T47D (cell line): ENCODE measurements around the gene TPD52L2.
A peak's percentile ranks its signal among the peaks of the same experiment; 100 is the strongest.
"Not testable (repeated sequence)": the region's sequence is repeated elsewhere in the genome, so short reads cannot be mapped to it uniquely, and the experiment has no call there.

Experiments
- DNase-seq, 2 experiments: peaks; one replicate each; pipeline versions ENCODE4 v3.0.0 to v3.0.0-alpha.2; 2011 to 2012; ENCODE audit warnings: low read depth in 1 of 2, low spot score in 1 of 2
- JUND ChIP-seq: IDR thresholded peaks from 2 replicates; pipeline ENCODE4 v1.6.1; 2012; ENCODE audit warnings: low read depth
- in situ Hi-C: cut with HindIII; loops from 2 replicates; pipeline ENCODE4 v1.10.0; 2016; ENCODE audit warnings: low sequenced_read_pairs, low pct_unique_long_range_greater_than_20kb

The TPD52L2 gene

DNA sequence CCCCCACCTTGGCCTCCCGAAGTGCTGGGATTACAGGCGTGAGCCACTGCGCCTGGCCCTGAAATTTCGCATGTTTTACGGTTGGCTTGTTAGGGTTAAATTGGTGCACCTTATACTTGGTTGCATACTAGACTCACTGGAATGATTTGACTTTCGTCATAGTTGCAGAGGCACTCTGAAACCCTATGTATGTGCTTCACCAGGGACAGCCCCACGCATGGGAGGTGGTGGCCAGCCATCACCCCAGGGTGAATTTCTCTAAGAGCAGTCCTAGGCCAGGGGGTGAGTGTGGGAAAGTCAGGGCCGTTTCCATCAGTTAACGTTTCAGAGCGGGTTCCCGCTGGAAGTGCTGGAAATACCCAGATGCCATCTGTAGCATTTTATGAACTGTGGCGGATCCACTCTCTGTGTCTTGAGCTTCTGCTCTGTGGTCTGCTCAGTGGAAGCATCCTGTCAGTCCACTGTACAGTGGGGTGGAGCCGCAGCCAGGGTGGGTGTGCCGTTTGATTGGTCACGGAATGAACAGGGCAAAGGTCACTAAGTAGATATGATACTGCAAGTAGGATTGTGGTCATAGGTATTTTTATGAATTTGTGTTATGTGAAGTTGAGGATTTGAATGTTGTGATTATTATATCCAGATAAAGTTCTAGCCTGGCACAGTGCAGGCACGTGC lies 43.1 kb downstream of the TPD52L2 start:
- in situ Hi-C loops = no loop called here
- TF ChIP-seq JUND = no peak
- no peak for DNase-seq

- DNase-seq = no peak
- TF ChIP-seq JUND = no peak
- in situ Hi-C loops = no loop called here
These were observed 46.1 kb downstream of the TPD52L2 start for GRCh38 chr20:63911176-63911575.

- no peak for DNase-seq
- in situ Hi-C loops = no loop called here
- no peak for TF ChIP-seq JUND
These were observed 48.7 kb downstream of the TPD52L2 start for GRCh38 chr20:63913768-63914167.

GRCh38 chr20:63915471-63915870 lies 50.4 kb downstream of the TPD52L2 start:
- peak in 1 of 2 experiments; percentile 36 for DNase-seq
- TF ChIP-seq JUND = no peak
- in situ Hi-C loops = no loop called here

GRCh38 chr20:63916371-63916939 lies 51.4 kb downstream of the TPD52L2 start:
- DNase-seq, in situ Hi-C loops: not testable (repeated sequence)

DNA sequence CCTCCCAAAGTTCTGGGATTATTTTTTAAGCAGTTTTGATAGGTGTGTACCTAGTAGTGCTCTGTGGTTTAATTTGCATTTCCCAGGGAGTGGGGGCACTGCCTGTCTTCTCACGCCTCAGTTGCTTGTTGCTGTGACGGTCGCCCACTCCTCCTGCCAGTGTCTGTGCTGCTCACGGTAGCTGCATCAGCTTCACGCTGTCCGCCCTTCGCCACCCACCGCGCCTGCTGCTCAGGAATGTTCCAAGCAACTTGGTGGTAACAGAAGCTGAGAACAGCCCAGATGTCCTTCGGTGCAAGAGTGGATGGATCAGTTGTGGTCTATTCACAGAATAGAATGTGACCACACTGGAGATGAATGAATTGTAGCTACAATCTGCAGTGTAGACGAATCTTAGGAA lies 52.7 kb downstream of the TPD52L2 start:
- TF ChIP-seq JUND = no peak
- DNase-seq = no peak
- in situ Hi-C loops = no loop called here

GRCh38 chr20:63919130-63919529 lies 54.1 kb downstream of the TPD52L2 start:
- in situ Hi-C loops = no loop called here
- TF ChIP-seq JUND = no peak
- no peak for DNase-seq

DNA sequence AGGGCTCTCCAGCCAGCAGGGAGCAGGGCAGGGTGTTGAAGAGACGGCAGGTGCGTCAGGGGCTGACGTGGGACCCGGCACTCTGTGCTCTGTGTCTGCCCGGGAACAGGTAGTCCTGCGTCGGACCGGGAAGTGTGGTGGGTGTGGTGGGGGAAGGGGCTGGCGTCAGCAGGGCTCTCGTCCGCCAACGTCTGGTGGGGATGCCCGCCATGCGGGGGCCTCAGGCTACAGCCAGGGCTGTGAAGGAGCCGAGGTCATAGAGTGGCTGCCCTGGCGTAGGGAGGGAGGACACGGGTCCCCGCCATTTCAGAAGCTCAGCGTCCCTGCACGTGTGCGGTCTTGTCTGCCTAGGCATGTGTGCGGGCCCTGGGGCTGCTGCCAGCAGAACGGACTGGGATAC lies 55.2 kb downstream of the TPD52L2 start:
- no peak for TF ChIP-seq JUND
- in situ Hi-C loops = no loop called here
- no peak for DNase-seq

DNA sequence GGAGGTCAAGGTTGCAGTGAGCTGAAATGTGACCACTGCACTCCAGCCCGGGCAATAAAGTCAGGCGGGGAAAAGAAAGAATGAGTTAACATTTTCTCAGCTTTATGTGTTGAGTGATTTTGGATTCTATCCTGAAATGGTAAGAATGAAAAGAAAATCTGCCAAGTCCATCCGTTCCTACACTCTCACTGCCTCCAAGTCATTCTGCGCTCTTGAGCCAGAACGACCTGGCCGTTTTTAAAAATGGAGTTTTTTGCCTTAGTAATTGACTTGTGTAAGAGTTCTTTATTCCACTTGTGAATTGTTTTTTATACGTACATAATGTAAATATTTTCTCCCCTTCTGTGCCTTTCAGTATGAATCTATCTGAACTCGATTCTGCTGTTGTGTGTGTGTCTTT lies 58.6 kb downstream of the TPD52L2 start:
- no peak for TF ChIP-seq JUND
- in situ Hi-C loops = no loop called here
- DNase-seq = no peak

DNA sequence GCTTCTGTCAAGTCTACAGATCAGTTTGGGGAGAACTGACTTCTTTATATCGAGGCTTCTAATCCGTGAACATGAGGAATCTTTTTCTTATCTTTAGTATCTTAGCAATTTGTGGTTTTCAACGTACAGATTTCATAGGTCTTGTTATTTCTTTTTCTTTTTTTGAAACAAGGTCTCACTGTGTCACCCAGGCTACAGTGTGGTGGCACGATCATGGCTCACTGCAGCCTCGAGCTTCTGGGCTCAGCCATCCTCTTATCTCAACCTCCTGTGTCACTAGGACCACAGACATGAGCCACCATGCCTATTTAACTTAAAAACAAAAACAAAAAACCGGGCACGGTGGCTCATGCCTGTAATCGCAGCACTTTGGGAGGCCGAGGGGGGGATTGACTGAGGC lies 59.2 kb downstream of the TPD52L2 start:
- no peak for DNase-seq
- no peak for TF ChIP-seq JUND

DNA sequence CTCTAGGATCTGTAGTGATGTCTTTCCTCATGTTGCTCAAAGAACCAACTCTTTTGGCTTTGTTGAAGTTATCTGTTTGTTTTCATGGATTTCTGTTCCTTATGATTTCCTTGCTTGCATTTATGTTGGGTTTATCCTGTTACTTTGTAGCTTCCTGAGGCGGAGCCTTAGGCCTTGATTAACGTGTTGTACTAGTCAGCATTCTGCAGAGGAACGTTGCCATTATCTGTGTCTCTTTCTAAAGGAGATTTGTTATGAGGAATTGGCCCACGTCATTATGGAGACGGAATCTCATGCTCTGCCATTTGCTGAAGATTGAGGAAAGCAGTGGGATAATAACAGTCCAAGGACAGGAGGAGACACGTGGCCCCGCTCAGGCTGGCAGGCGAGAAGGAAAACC lies 61.2 kb downstream of the TPD52L2 start:
- no peak for TF ChIP-seq JUND
- no peak for DNase-seq
- in situ Hi-C loops = no loop called here

More for the DNA sequence above, 59.2 kb downstream of the TPD52L2 start:
- in situ Hi-C loops = no loop called here

GRCh38 chr20:63929071-63929470 lies 64.0 kb downstream of the TPD52L2 start:
- no peak for DNase-seq
- in situ Hi-C loops = no loop called here
- TF ChIP-seq JUND = no peak

DNA sequence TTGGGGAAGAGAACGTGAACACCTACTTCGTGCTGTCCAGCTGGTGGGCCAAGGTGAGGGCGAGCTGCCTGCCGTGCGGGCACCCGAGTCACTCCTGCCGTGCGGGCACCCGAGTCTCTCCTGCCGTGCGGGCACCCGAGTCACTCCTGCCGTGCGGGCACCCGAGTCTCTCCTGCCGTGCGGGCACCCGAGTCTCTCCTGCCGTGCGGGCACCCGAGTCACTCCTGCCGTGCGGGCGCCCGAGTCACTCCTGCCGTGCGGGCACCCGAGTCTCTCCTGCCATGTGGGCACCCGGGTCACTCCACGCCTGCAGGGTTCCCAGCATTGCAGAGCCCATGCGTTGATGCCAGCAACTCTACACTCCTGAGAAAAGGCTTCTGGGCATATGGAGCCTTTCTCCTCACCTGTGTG lies 64.4 kb downstream of the TPD52L2 start:
- in situ Hi-C loops, DNase-seq: not testable (repeated sequence)
